A172 (cell line): ENCODE data around the gene OLIG2. TPM values are rescaled to one million over a fixed set of nuclear protein-coding genes. Genes with fewer than 3 reads are reported as not detected.

Experiments used
- DNase-seq: peaks from one replicate; pipeline ENCODE4 v3.0.0-alpha.2; 2015; ENCODE audit warnings: low spot score
- total RNA-seq: library from RNA; depleted of rRNA; stranded (reverse); fragments of >200 nt; shearing (Covaris generic); gene quantifications from 2 replicates; pipeline ENCODE4 v1.2.3, GENCODE V29; 2014; rRNA removed

Gene OLIG2
- total RNA-seq, 1 experiment from 2014 or later, result 1.4 TPM

GRCh38 chr21:33063907-33064622 is 38.3 kb downstream of the OLIG2 start:
- no peak for DNase-seq

DNA sequence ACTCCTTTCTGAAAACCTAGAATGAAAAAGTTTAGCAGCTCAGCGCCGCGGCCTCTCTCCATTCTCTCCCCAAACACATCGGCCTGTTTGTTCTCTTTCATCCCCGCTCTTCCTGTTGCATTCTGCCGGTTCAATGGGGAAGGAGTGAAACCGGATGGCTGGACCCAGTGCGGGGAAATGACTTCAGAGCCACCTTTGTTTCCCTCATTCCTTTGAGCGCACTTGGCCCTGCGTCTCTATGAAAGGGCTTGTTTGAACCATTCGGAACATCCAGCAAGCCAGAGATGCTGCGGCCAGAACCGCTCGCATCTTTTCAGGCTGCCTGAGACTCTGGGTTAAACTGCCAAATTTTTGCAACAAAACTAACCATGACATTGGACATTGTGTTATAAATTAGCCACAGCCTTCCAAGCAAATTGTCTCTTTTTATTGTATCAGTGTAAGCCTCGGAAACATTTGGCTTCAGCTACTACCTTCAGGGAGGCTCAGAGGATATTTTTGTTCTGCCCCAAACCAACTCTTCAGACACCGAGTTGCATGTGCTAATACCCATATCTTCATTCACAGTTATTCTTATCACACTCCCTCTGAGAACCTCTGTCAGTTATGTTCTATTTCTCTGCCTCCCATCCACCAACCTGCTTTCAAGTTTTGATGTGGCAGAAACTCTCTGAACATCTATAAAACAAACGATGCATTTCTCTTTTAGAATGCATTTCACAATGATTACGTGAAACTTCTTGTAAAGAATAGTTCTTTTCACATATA is 39.1 kb downstream of the OLIG2 start:
- no peak for DNase-seq

- no peak for DNase-seq
Measured at GRCh38 chr21:33067043-33067442, 41.3 kb downstream of the OLIG2 start.

GRCh38 chr21:33067457-33067856 is 41.7 kb downstream of the OLIG2 start:
- no peak for DNase-seq

DNA sequence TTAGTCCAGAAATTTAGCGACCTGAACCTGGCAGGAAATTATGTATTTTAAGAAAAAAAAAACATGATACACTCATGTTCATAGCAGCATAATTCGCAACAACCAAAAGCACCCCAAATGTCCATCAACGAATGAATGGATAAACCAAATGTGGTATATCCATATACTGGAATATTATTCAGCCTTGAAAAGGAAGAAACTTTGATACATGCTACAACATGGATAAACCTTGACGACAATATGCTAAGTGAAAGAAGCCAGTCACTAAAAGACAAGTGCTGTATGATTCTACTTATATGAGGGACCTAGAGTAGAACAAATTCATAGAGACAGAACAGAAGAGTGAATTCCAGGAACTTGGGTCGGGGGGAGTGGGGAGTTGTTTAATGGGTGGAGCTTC is 43.5 kb downstream of the OLIG2 start:
- DNase-seq, result no peak

DNA sequence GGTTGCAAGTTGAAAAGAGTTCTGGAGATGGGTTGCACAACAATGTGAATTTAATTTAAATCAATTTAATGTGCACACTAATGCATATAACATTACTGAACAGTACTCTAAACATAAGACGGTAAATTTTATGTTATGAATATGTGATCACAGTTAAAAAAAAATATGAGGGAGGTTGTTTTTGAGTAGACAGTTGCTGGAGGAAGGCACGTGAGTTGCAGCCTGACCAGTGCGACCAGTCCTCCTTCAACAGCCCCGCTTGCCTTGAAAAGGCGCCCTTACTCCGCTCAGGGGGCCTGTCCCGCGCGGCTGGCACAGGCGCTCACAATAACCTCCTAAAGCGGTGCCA is 43.9 kb downstream of the OLIG2 start:
- DNase-seq, result no peak

GRCh38 chr21:33069994-33070743 is 44.4 kb downstream of the OLIG2 start, which contains the start of gene OLIG1:
Gene OLIG1 (plus strand): TSS chr21:33070141. CDS start chr21:33070247, 106 bp downstream.
- no peak for DNase-seq

DNA sequence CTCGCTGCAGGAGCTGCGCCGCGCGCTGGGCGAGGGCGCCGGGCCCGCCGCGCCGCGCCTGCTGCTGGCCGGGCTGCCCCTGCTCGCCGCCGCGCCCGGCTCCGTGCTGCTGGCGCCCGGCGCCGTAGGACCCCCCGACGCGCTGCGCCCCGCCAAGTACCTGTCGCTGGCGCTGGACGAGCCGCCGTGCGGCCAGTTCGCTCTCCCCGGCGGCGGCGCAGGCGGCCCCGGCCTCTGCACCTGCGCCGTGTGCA is 44.9 kb downstream of the OLIG2 start:
- DNase-seq, result no peak

- DNase-seq, result no peak
Measured at GRCh38 chr21:33070998-33071769, 45.4 kb downstream of the OLIG2 start.

- DNase-seq, result no peak
Measured at GRCh38 chr21:33071770-33072306, 46.1 kb downstream of the OLIG2 start.

- DNase-seq, result no peak
Measured at GRCh38 chr21:33073636-33074035, 47.9 kb downstream of the OLIG2 start.

GRCh38 chr21:33075128-33075527 is 49.4 kb downstream of the OLIG2 start:
- no peak for DNase-seq

DNA sequence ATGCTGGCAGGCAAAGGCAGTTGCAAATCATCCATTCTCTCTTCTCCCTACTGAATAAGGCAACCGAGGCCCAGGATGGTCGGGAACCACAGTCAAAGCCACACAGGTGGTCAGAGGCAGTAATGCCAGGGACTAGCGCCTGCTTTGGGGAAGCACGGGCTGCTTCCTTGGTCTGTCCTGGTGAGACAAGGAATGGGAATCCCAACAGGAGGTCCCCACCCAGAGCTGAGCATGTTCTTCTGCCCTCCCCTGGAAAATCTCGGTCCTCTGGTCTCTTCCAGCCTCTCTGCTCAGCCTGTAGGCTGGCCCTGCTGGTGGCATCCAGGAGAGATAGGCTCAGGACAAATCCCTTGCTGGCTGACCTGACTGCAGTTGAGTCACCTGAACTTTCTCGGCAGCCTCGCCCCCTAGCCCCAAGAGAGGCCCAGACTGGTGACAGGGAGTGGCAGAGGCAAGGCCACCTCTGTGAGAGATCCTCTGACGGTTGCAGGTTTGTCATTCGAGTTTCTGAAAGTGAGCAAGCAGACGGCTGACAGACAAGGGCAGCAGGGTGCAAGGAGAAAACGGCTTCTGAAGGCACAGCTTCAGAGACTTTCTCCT is 50.0 kb downstream of the OLIG2 start:
- no peak for DNase-seq

DNA sequence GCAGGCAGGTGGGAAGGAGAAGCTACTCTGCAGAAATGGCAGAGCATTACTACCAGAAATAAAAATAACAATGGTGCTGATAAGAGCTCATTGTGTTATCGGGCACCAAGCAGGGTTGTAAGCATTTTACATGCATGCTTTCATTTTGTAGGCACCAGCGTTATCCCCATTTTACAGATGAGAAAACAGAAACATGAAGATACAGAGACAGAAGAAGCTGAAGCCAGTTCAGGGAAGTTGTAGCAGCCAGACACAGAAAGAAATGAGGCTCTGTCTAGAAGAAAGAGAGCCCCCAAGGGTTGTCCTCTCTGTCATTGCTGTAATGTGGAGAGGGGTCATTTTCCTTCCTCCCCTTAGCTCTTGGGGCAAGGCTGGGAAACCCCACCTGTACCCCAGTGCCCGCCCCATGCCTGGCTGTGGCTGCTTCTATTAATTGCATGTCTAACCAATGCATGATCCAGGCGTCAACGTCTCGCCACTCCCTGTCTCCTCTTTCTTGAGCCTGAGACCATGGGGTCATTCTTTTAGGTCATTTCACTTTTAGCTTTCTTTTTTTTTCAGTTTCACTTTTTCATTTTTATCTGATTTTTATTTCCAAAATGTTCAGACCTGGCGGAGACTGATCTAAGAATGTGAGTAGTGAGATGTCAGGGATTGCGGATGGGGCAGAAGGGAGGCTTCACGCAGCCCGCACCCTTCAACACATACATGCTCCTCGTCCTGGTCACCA is 51.0 kb downstream of the OLIG2 start:
- DNase-seq, result no peak

Other genes starting within 250 kb of the OLIG2 start
- not detected in 2 replicates for gene OLIG1, start 44.2 kb downstream of the OLIG2 start, total RNA-seq
- gene IFNAR2, start 204.0 kb downstream of the OLIG2 start, total RNA-seq, result 3.6 and 10.4 TPM in 2 replicates
- gene IL10RB, start 240.4 kb downstream of the OLIG2 start, total RNA-seq, result 64.9 and 67.7 TPM in 2 replicates